Lower lobe of right lung (tissue), 2 donors: ENCODE results near the gene CD2. TPM values are rescaled to one million over a fixed set of nuclear protein-coding genes. Genes with fewer than 3 reads are reported as not detected.

Experiments
- ATAC-seq, 2 donors: fragments of 200-7000 bp; cut with Tn5 transposase; one replicate each; pipeline ENCODE4 v1.9.1; 2020 to 2022; ENCODE audit warnings: mild to moderate bottlenecking in 2 of 2, moderate library complexity in 2 of 2
- DNase-seq: peaks from one replicate; pipeline ENCODE4 v3.0.0-alpha.2; 2020
- H3K27ac ChIP-seq: fragments of 200-600 bp; one replicate; pipeline ENCODE4 v1.8.0; 2022
- H3K27me3 ChIP-seq: fragments of 200-600 bp; one replicate; pipeline ENCODE4 v1.8.0; 2022; ENCODE audit warnings: low read depth
- H3K36me3 ChIP-seq: fragments of 200-600 bp; one replicate; pipeline ENCODE4 v1.8.0; 2022; ENCODE audit warnings: mild to moderate bottlenecking
- H3K4me1 ChIP-seq: fragments of 200-600 bp; one replicate; pipeline ENCODE4 v1.8.0; 2022
- H3K4me3 ChIP-seq: fragments of 200-600 bp; one replicate; pipeline ENCODE4 v1.8.0; 2022; ENCODE audit warnings: mild to moderate bottlenecking
- H3K9me3 ChIP-seq: fragments of 200-600 bp; one replicate; pipeline ENCODE4 v1.8.0; 2022
- CTCF ChIP-seq: fragments of 200-600 bp; IDR thresholded peaks from one replicate; pipeline ENCODE4 v1.8.0; 2022; ENCODE audit warnings: antibody characterized with exemption, mild to moderate bottlenecking
- intact Hi-C: fragments of 100-400 bp; cut with DNase I; formaldehyde crosslinking; loops from one replicate; pipeline ENCODE4 v1.11.0; 2022
- total RNA-seq: library from RNA; stranded (reverse); fragmentation: NEBNext Ultra II Directional; extraction: Animal tissue kit (Norgen Biotek cat#: 25700); gene quantifications from one replicate; pipeline ENCODE4 v1.2.1, GENCODE V29; 2021
- donor health status: DM: no; HTN: yes; CAD: no; lungs with severe emphysema.

The CD2 gene
- total RNA-seq, 1 donor from 2014 or later: 9.8 TPM

- intact Hi-C loops: loop anchor here (5.0 to 10.0 kb wide), 2 partner anchors 85 to 318 kb away; no protein-coding TSS in a partner anchor
- DNase-seq: no peak
These were observed 14.7 kb upstream of the CD2 start for GRCh38 chr1:116739371-116740012.

GRCh38 chr1:116740296-116740695 is 13.9 kb upstream of the CD2 start:
- ATAC-seq (no peak), DNase-seq (no peak)
- H3K4me1 ChIP-seq: peaks cover 7% of the 10 kb centered on the region
- no peak overlapping the region for H3K27ac ChIP-seq
- H3K4me3 ChIP-seq: no peak overlapping the region
- TF ChIP-seq CTCF: no peak
- peaks cover 24% of the 10 kb centered on the region for H3K9me3 ChIP-seq
- no peaks in the 10 kb centered on the region for H3K27me3 ChIP-seq
- intact Hi-C loops: no loop called here
- no peaks in the 10 kb centered on the region for H3K36me3 ChIP-seq

More at GRCh38 chr1:116739371-116740012, 14.7 kb upstream of the CD2 start:
- H3K27me3 ChIP-seq: no peaks in the 10 kb centered on the region
- H3K4me3 ChIP-seq: no peak overlapping the region
- H3K27ac ChIP-seq: no peak overlapping the region
- H3K9me3 ChIP-seq: peaks cover 17% of the 10 kb centered on the region
- no peak for ATAC-seq
- H3K36me3 ChIP-seq: no peaks in the 10 kb centered on the region
- H3K4me1 ChIP-seq: peaks cover 7% of the 10 kb centered on the region
- no peak for TF ChIP-seq CTCF

GRCh38 chr1:116740746-116741145 is 13.5 kb upstream of the CD2 start:
- peaks cover 7% of the 10 kb centered on the region for H3K4me1 ChIP-seq
- DNase-seq (no peak), ATAC-seq (no peak)
- no peak overlapping the region for H3K27ac ChIP-seq
- H3K4me3 ChIP-seq: no peak overlapping the region
- intact Hi-C loops: no loop called here
- no peaks in the 10 kb centered on the region for H3K36me3 ChIP-seq
- H3K27me3 ChIP-seq: no peaks in the 10 kb centered on the region
- peaks cover 24% of the 10 kb centered on the region for H3K9me3 ChIP-seq
- no peak for TF ChIP-seq CTCF

GRCh38 chr1:116741836-116742565 is 12.2 kb upstream of the CD2 start:
- TF ChIP-seq CTCF: no peak
- peaks cover 7% of the 10 kb centered on the region for H3K4me1 ChIP-seq
- no peak for DNase-seq

GRCh38 chr1:116743535-116743934 is 10.7 kb upstream of the CD2 start:
- Histone ChIP-seq H3K9me3 (peaks cover 35% of the 10 kb centered on the region), H3K4me1 (peaks cover 7% of the 10 kb centered on the region), H3K4me3 (no peak overlapping the region), H3K27me3 (no peaks in the 10 kb centered on the region), H3K36me3 (no peaks in the 10 kb centered on the region), H3K27ac (no peak overlapping the region)
- intact Hi-C loops: no loop called here
- ATAC-seq (no peak), DNase-seq (no peak)
- no peak for TF ChIP-seq CTCF

More at GRCh38 chr1:116741836-116742565, 12.2 kb upstream of the CD2 start:
- Histone ChIP-seq H3K9me3 (peaks cover 24% of the 10 kb centered on the region), H3K27ac (no peak overlapping the region), H3K27me3 (no peaks in the 10 kb centered on the region), H3K36me3 (no peaks in the 10 kb centered on the region), H3K4me3 (no peak overlapping the region)
- intact Hi-C loops: no loop called here
- no peak for ATAC-seq
